ENCODE data around the gene SUOX. TPM values are rescaled to one million over a fixed set of nuclear protein-coding genes. Genes with fewer than 3 reads are reported as not detected.

Gene SUOX
- total RNA-seq, 1 experiment from 2014 or later = 18.0 TPM

DNA sequence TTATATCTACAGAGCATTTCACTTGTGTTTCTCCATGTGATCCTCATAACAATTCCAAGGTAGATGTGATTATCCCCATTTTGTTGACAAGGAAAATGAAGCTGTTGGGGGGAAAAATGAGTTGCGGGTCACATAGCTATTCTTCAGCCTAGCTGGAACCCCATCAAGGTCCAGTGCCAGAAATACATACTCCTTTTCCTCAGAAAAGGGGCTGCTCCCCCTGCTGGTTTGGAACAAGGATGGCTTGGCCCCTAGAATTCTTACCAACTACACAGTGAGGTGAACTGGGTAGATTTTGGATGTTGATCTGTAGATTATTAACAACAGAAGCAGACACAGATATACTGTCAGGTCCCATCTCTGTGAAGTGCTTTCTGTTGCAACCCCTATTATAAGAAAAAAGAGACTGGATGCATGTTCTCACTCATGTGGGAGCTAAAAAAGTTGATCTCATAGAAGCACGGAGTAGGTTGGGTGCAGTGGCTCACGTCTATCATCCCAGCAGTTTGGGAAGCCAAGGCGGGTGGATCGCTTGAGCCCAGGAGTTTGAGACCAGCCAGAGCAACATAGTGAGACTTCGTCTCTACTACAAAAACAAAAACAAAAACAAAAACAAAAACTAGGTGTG lies 32.7 kb downstream of the SUOX start:
- POLR2A ChIA-PET (ENCODE audit: unreplicated experiment) = interaction anchor here (1.4 kb wide), 1 partner anchor 34 kb away, joined by 7 read pairs; no protein-coding TSS in a partner anchor
- H3K4me1 ChIP-seq (ENCODE audit: insufficient read depth, low read length) = peaks cover 17% of the 10 kb centered on the region
- no peaks in the 10 kb centered on the region for H3K79me2 ChIP-seq (ENCODE audit: low read length)
- no TSS peak for BruUV-seq (replicated peaks)
- no peaks in the 10 kb centered on the region for H4K20me1 ChIP-seq (ENCODE audit: low read length)
- CTCF ChIA-PET = interaction anchor here (0.6 to 2.3 kb wide), 5 partner anchors 23 to 291 kb away, joined by 3 to 29 read pairs (median 7); partner anchors contain the start of genes RAB5B and SUOX
- no peak overlapping the region for H2AFZ ChIP-seq (ENCODE audit: low read length)
- H3K27me3 ChIP-seq (ENCODE audit: low read length) = no peaks in the 10 kb centered on the region
- H3K36me3 ChIP-seq (ENCODE audit: low read depth, low read length) = no peaks in the 10 kb centered on the region
- peak overlapping the region; percentile 20; the same call in 1 of the 2 replicates for H3K4me2 ChIP-seq (ENCODE audit: low read length)
- H3K9me2 ChIP-seq (replicated peaks; ENCODE audit: low read length) = no peaks in the 10 kb centered on the region
- H3K9ac ChIP-seq (ENCODE audit: low read length) = no peak overlapping the region
- ATAC-seq (peak; percentile 81), DNase-seq (peak; percentile 59)
- TF ChIP-seq EZH2 (IDR thresholded peaks at IDR 0.05; ENCODE audit: low read length, unreplicated experiment) = no peak
- TF ChIP-seq, protein P1, sequence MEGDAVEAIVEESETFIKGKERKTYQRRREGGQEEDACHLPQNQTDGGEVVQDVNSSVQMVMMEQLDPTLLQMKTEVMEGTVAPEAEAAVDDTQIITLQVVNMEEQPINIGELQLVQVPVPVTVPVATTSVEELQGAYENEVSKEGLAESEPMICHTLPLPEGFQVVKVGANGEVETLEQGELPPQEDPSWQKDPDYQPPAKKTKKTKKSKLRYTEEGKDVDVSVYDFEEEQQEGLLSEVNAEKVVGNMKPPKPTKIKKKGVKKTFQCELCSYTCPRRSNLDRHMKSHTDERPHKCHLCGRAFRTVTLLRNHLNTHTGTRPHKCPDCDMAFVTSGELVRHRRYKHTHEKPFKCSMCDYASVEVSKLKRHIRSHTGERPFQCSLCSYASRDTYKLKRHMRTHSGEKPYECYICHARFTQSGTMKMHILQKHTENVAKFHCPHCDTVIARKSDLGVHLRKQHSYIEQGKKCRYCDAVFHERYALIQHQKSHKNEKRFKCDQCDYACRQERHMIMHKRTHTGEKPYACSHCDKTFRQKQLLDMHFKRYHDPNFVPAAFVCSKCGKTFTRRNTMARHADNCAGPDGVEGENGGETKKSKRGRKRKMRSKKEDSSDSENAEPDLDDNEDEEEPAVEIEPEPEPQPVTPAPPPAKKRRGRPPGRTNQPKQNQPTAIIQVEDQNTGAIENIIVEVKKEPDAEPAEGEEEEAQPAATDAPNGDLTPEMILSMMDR (conservative IDR thresholded peaks at IDR 0.05; ENCODE audit: low read depth, low read length) = peak; percentile 85
- intact Hi-C loops (cut with micrococcal nuclease) = loop anchor here (1.0 kb wide), 2 partner anchors 33 to 290 kb away; no protein-coding TSS in a partner anchor
- H3F3A ChIP-seq (ENCODE audit: low read length, unreplicated experiment) = no peaks in the 10 kb centered on the region
- no peaks in the 10 kb centered on the region for H3K9me3 ChIP-seq (ENCODE audit: low read length)
- H3K4me3 ChIP-seq (ENCODE audit: low read length) = no peak overlapping the region
- H3K27ac ChIP-seq (ENCODE audit: low read length) = peak overlapping the region; percentile 27

DNA sequence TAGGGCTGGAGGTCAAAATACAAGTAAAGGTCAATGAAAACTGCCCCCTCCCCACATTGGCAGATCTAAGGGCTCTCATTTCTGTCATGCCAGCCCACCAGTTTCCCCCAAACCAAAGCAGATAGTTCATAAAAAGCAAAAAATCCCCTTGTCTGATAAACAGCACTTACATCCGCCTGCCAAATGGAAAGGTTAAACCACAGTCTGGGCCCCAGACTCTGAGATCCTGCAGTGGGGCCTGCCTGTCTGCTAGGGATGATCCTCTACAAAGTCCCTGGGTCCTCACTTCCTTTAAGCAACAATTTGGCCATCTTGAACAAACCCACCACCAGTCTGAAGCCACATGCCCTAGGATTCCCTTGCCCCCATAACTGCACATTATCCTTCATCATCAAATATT lies 34.9 kb downstream of the SUOX start:
- no peak overlapping the region for H3K27ac ChIP-seq (ENCODE audit: low read length)
- POLR2A ChIA-PET (ENCODE audit: unreplicated experiment) = no interaction called here
- no peaks in the 10 kb centered on the region for H3K9me2 ChIP-seq (replicated peaks; ENCODE audit: low read length)
- no peaks in the 10 kb centered on the region for H3K79me2 ChIP-seq (ENCODE audit: low read length)
- CTCF ChIA-PET = no interaction called here
- TF ChIP-seq EZH2 (IDR thresholded peaks at IDR 0.05; ENCODE audit: low read length, unreplicated experiment) (no peak), EZH2phosphoT487 (IDR thresholded peaks at IDR 0.05; ENCODE audit: borderline replicate concordance, low read length) (no peak)
- TF ChIP-seq, protein P1 (conservative IDR thresholded peaks at IDR 0.05; ENCODE audit: low read depth, low read length) = no peak
- intact Hi-C loops (cut with micrococcal nuclease) = no loop called here
- BruUV-seq (replicated peaks) = no TSS peak
- H3F3A ChIP-seq (ENCODE audit: low read length, unreplicated experiment) = no peaks in the 10 kb centered on the region
- no peak overlapping the region for H3K9ac ChIP-seq (ENCODE audit: low read length)
- no peaks in the 10 kb centered on the region for H3K36me3 ChIP-seq (ENCODE audit: low read depth, low read length)
- no peak overlapping the region for H2AFZ ChIP-seq (ENCODE audit: low read length)
- H3K9me3 ChIP-seq (ENCODE audit: low read length) = no peaks in the 10 kb centered on the region
- no peaks in the 10 kb centered on the region for H3K27me3 ChIP-seq (ENCODE audit: low read length)
- no peak overlapping the region for H3K4me2 ChIP-seq (ENCODE audit: low read length)
- peaks cover 17% of the 10 kb centered on the region for H3K4me1 ChIP-seq (ENCODE audit: insufficient read depth, low read length)
- DNase-seq (no peak), ATAC-seq (no peak)
- no peak overlapping the region for H3K4me3 ChIP-seq (ENCODE audit: low read length)
- H4K20me1 ChIP-seq (ENCODE audit: low read length) = no peaks in the 10 kb centered on the region

DNA sequence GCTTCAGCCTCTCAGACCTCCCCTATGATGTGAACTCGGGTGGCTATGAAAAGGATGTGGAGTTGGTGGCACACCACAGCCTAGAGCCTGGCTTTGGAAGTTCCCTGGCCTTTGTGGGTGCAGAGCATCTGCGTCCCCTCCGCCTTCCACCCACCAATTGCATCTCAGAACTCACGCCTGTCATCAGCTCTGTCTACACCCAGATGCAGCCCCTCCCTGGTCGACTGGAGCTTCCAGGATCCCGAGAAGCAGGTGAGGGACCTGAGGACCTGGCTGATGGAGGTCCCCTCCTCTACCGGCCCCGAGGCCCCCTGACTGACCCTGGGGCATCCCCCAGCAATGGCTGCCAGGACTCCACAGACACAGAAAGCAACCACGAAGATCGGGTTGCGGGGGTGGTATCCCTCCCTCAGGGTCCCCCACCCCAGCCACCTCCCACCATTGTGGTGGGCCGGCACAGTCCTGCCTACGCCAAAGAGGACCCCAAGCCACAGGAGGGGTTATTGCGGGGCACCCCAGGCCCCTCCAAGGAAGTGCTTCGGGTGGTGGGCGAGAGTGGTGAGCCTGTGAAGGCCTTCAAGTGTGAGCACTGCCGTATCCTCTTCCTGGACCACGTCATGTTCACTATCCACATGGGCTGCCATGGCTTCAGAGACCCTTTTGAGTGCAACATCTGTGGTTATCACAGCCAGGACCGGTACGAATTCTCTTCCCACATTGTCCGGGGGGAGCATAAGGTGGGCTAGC lies 37.7 kb downstream of the SUOX start:
- intact Hi-C loops (cut with micrococcal nuclease) = no loop called here
- TF ChIP-seq, protein P1 (conservative IDR thresholded peaks at IDR 0.05; ENCODE audit: low read depth, low read length) = no peak
- TF ChIP-seq EZH2phosphoT487 (IDR thresholded peaks at IDR 0.05; ENCODE audit: borderline replicate concordance, low read length) = no peak
- no peaks in the 10 kb centered on the region for H3K79me2 ChIP-seq (ENCODE audit: low read length)
- peaks cover 3% of the 10 kb centered on the region; the same call in 1 of the 2 replicates for H3K4me1 ChIP-seq (ENCODE audit: insufficient read depth, low read length)
- ChIA-PET POLR2A (ENCODE audit: unreplicated experiment) (no interaction called here), CTCF (no interaction called here)
- no peak overlapping the region for H3K9ac ChIP-seq (ENCODE audit: low read length)
- BruUV-seq (replicated peaks) = no TSS peak
- H3F3A ChIP-seq (ENCODE audit: low read length, unreplicated experiment) = no peaks in the 10 kb centered on the region
- H3K9me2 ChIP-seq (replicated peaks; ENCODE audit: low read length) = no peaks in the 10 kb centered on the region
- no peaks in the 10 kb centered on the region for H3K27me3 ChIP-seq (ENCODE audit: low read length)
- H3K9me3 ChIP-seq (ENCODE audit: low read length) = no peaks in the 10 kb centered on the region
- no peak overlapping the region for H3K4me3 ChIP-seq (ENCODE audit: low read length)
- no peak overlapping the region for H3K4me2 ChIP-seq (ENCODE audit: low read length)
- DNase-seq (no peak), ATAC-seq (no peak)
- no peak overlapping the region for H2AFZ ChIP-seq (ENCODE audit: low read length)
- no peak overlapping the region for H3K27ac ChIP-seq (ENCODE audit: low read length)
- H4K20me1 ChIP-seq (ENCODE audit: low read length) = no peaks in the 10 kb centered on the region
- H3K36me3 ChIP-seq (ENCODE audit: low read depth, low read length) = no peaks in the 10 kb centered on the region
